Esophagus mucosa (tissue), 1 donor: ENCODE data around the gene TEAD1. TPM values are rescaled to one million over a fixed set of nuclear protein-coding genes. Genes with fewer than 3 reads are reported as not detected.

Experiments
- ATAC-seq: fragments of 200-7000 bp; cut with Tn5 transposase; one replicate; pipeline ENCODE4 v1.9.1; 2020
- total RNA-seq: library from RNA; stranded (reverse); gene quantifications from one replicate; pipeline ENCODE4 v1.2.4, GENCODE V29; 2023
- donor health status: DM: yes; HTN: yes; CAD: no.

The TEAD1 gene
- total RNA-seq, 1 donor from 2014 or later: 35.3 TPM

- no peak for ATAC-seq
Measured at GRCh38 chr11:12841946-12842630, 167.9 kb downstream of the TEAD1 start.

GRCh38 chr11:12842933-12843636 is 168.9 kb downstream of the TEAD1 start:
- ATAC-seq: peak; percentile 53

GRCh38 chr11:12845163-12845562 is 170.9 kb downstream of the TEAD1 start:
- no peak for ATAC-seq

GRCh38 chr11:12845739-12846358 is 171.6 kb downstream of the TEAD1 start:
- ATAC-seq: peak; percentile 15

- ATAC-seq: no peak
Measured at GRCh38 chr11:12846786-12847615, 172.8 kb downstream of the TEAD1 start.

GRCh38 chr11:12848413-12848812 is 174.2 kb downstream of the TEAD1 start:
- ATAC-seq: no peak

GRCh38 chr11:12853325-12853651 is 179.1 kb downstream of the TEAD1 start:
- ATAC-seq: peak; percentile 59

GRCh38 chr11:12853652-12854296 is 179.6 kb downstream of the TEAD1 start:
- peak; percentile 77 for ATAC-seq

GRCh38 chr11:12854297-12854661 is 180.1 kb downstream of the TEAD1 start:
- peak; percentile 59 for ATAC-seq

GRCh38 chr11:12854829-12855228 is 180.6 kb downstream of the TEAD1 start:
- no peak for ATAC-seq

- ATAC-seq: no peak
Measured at GRCh38 chr11:12856338-12856737, 182.1 kb downstream of the TEAD1 start.

GRCh38 chr11:12857572-12857971 is 183.4 kb downstream of the TEAD1 start:
- no peak for ATAC-seq

- no peak for ATAC-seq
Measured at GRCh38 chr11:12859872-12860657, 185.8 kb downstream of the TEAD1 start.

GRCh38 chr11:12860827-12861226 is 186.6 kb downstream of the TEAD1 start:
- no peak for ATAC-seq

- ATAC-seq: no peak
Measured at GRCh38 chr11:12862696-12863469, 188.7 kb downstream of the TEAD1 start.

GRCh38 chr11:12863605-12864121 is 189.4 kb downstream of the TEAD1 start:
- ATAC-seq: no peak

GRCh38 chr11:12864316-12865156 is 190.3 kb downstream of the TEAD1 start:
- ATAC-seq: no peak

- no peak for ATAC-seq
Measured at GRCh38 chr11:12865863-12866595, 191.8 kb downstream of the TEAD1 start.

GRCh38 chr11:12867531-12867930 is 193.3 kb downstream of the TEAD1 start:
- no peak for ATAC-seq
